ENCODE results near the gene MCOLN3. TPM values are rescaled to one million over a fixed set of nuclear protein-coding genes. Genes with fewer than 3 reads are reported as not detected.

The MCOLN3 gene
- total RNA-seq, 1 experiment from 2014 or later = 10.1 TPM

GRCh38 chr1:85087659-85088407 lies 39.5 kb upstream of the MCOLN3 start:
- no peaks in the 10 kb centered on the region for H3K9me3 ChIP-seq (ENCODE audit: insufficient read depth, low read depth)
- H3K79me2 ChIP-seq (ENCODE audit: low read depth) = no peaks in the 10 kb centered on the region
- ChIA-PET CTCF (no interaction called here), POLR2A (ENCODE audit: unreplicated experiment) (no interaction called here)
- no peaks in the 10 kb centered on the region for H3K36me3 ChIP-seq (ENCODE audit: low read depth)
- intact Hi-C loops (cut with micrococcal nuclease; ENCODE audit: unreplicated experiment) = no loop called here
- no peaks in the 10 kb centered on the region for H4K20me1 ChIP-seq (ENCODE audit: insufficient read depth)
- H3K27ac ChIP-seq = no peak overlapping the region
- H3K9me2 ChIP-seq (ENCODE audit: insufficient read depth) = no peaks in the 10 kb centered on the region
- no peak overlapping the region for H3K4me3 ChIP-seq
- H3K4me1 ChIP-seq (replicated peaks; ENCODE audit: insufficient read depth) = no peaks in the 10 kb centered on the region
- no peaks in the 10 kb centered on the region for H3K27me3 ChIP-seq (ENCODE audit: insufficient read depth, low read depth)
- BruUV-seq (replicated peaks) = no TSS peak
- no peak for DNase-seq
- no peaks in the 10 kb centered on the region for H3F3A ChIP-seq (ENCODE audit: insufficient read depth, low read depth)
- no peak overlapping the region for H2AFZ ChIP-seq
- no peak for TF ChIP-seq EZH2 (IDR thresholded peaks at IDR 0.05; ENCODE audit: low read depth)
- TF ChIP-seq CTCF (conservative IDR thresholded peaks at IDR 0.05) = no peak
- H3K4me2 ChIP-seq = no peak overlapping the region

GRCh38 chr1:85085417-85085816 lies 37.1 kb upstream of the MCOLN3 start:
- H3K9me3 ChIP-seq (ENCODE audit: insufficient read depth, low read depth) = no peaks in the 10 kb centered on the region
- no peaks in the 10 kb centered on the region for H3F3A ChIP-seq (ENCODE audit: insufficient read depth, low read depth)
- H3K36me3 ChIP-seq (ENCODE audit: low read depth) = no peaks in the 10 kb centered on the region
- no peak overlapping the region for H3K27ac ChIP-seq
- H3K79me2 ChIP-seq (ENCODE audit: low read depth) = no peaks in the 10 kb centered on the region
- DNase-seq = no peak
- no TSS peak for BruUV-seq (replicated peaks)
- no peaks in the 10 kb centered on the region for H3K4me1 ChIP-seq (replicated peaks; ENCODE audit: insufficient read depth)
- TF ChIP-seq EZH2 (IDR thresholded peaks at IDR 0.05; ENCODE audit: low read depth) (no peak), CTCF (conservative IDR thresholded peaks at IDR 0.05) (no peak)
- H3K27me3 ChIP-seq (ENCODE audit: insufficient read depth, low read depth) = no peaks in the 10 kb centered on the region
- POLR2A ChIA-PET (ENCODE audit: unreplicated experiment) = no interaction called here
- H2AFZ ChIP-seq = no peak overlapping the region
- no peak overlapping the region for H3K4me3 ChIP-seq
- CTCF ChIA-PET = no interaction called here
- no peak overlapping the region for H3K4me2 ChIP-seq
- no peaks in the 10 kb centered on the region for H3K9me2 ChIP-seq (ENCODE audit: insufficient read depth)
- H4K20me1 ChIP-seq (ENCODE audit: insufficient read depth) = no peaks in the 10 kb centered on the region
- intact Hi-C loops (cut with micrococcal nuclease; ENCODE audit: unreplicated experiment) = no loop called here

GRCh38 chr1:85078903-85079302 lies 30.6 kb upstream of the MCOLN3 start:
- Histone ChIP-seq H2AFZ (no peak overlapping the region), H3K79me2 (ENCODE audit: low read depth) (no peaks in the 10 kb centered on the region), H4K20me1 (ENCODE audit: insufficient read depth) (no peaks in the 10 kb centered on the region), H3K9me3 (ENCODE audit: insufficient read depth, low read depth) (no peaks in the 10 kb centered on the region), H3K4me3 (no peak overlapping the region), H3K27me3 (ENCODE audit: insufficient read depth, low read depth) (no peaks in the 10 kb centered on the region), H3K27ac (no peak overlapping the region), H3K36me3 (ENCODE audit: low read depth) (no peaks in the 10 kb centered on the region), H3K9me2 (ENCODE audit: insufficient read depth) (no peaks in the 10 kb centered on the region), H3K4me2 (no peak overlapping the region), H3K4me1 (replicated peaks; ENCODE audit: insufficient read depth) (no peaks in the 10 kb centered on the region), H3F3A (ENCODE audit: insufficient read depth, low read depth) (no peaks in the 10 kb centered on the region)
- TF ChIP-seq EZH2 (IDR thresholded peaks at IDR 0.05; ENCODE audit: low read depth) = no peak
- TF ChIP-seq CTCF (conservative IDR thresholded peaks at IDR 0.05) = 0 out of 2 replicates have a peak, but pooled peaks have one; percentile 12
- intact Hi-C loops (cut with micrococcal nuclease; ENCODE audit: unreplicated experiment) = no loop called here
- POLR2A ChIA-PET (ENCODE audit: unreplicated experiment) = no interaction called here
- CTCF ChIA-PET = interaction anchor here (1.0 kb wide), 1 partner anchor 134 kb away, joined by 4 read pairs; no protein-coding TSS in a partner anchor
- BruUV-seq (replicated peaks) = no TSS peak
- DNase-seq = no peak

Data from PC-9 (cell line).